ENCODE data around the gene CRB3.

CRB3 gene, protein sequence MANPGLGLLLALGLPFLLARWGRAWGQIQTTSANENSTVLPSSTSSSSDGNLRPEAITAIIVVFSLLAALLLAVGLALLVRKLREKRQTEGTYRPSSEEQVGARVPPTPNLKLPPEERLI

DNA sequence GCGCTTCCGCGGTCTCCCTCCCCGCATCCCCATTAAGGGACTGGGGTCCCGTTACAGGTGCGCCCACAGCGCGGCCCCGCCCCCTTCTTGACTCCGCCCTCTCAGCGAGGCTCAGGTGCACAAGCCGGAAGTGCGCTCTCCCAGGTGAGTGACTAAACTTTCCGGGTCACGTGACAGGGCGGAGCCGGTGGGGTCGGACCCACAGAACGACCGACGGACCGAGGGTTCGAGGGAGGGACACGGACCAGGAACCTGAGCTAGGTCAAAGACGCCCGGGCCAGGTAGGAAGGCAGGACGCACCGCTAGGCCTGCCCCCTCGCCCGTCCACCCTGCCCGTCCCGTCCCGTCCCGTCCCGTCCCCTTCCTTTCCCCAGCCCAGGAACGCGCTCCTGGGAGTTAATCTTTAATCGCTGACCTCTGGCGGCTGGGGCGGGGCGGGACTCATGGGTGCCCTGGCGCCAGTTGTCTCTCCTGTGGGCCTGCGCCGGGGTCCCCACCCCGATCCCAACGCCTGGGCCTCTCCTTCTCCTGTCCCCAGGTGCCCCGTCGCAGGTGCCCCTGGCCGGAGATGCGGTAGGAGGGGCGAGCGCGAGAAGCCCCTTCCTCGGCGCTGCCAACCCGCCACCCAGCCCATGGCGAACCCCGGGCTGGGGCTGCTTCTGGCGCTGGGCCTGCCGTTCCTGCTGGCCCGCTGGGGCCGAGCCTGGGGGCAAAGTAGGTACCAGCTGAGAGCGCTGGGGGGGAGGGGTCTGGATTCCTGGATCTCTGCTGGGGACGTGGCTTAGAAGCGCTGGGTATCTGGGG lies at the start of gene CRB3:
Gene CRB3, plus strand, starts transcription at position 202 of the 804 bp plus-strand sequence. Its CDS starts 431 bp downstream, at position 633.
- Histone ChIP-seq H3K4me1 (peaks cover 0 to 13% (median 4%) of the 10 kb centered on the region in 10 experiments; a peak in 10 of 20 replicates), H3K9me3 (replicated peaks in 1 of 11) (no peaks in the 10 kb centered on the region), H3K27me3 (no peaks in the 10 kb centered on the region), H4K20me1 (0 out of 22 replicates have a peak, but pooled peaks cover 0 to 12% (median 0%) of the 10 kb centered on the region in 11 experiments), H3K27ac (no peak within 1 kb of the TSS), H3K4me3 (no peak within 1 kb of the TSS), H3K36me3 (peaks cover 0 to 21% (median 4%) of the 10 kb centered on the region in 11 experiments; a peak in 7 of 22 replicates), H3K4me2 (no peak within 1 kb of the TSS), H3K9ac (no peak within 1 kb of the TSS)
- TF ChIP-seq Cebpa-rat (IDR thresholded peaks at IDR 0.05): no peak

DNA sequence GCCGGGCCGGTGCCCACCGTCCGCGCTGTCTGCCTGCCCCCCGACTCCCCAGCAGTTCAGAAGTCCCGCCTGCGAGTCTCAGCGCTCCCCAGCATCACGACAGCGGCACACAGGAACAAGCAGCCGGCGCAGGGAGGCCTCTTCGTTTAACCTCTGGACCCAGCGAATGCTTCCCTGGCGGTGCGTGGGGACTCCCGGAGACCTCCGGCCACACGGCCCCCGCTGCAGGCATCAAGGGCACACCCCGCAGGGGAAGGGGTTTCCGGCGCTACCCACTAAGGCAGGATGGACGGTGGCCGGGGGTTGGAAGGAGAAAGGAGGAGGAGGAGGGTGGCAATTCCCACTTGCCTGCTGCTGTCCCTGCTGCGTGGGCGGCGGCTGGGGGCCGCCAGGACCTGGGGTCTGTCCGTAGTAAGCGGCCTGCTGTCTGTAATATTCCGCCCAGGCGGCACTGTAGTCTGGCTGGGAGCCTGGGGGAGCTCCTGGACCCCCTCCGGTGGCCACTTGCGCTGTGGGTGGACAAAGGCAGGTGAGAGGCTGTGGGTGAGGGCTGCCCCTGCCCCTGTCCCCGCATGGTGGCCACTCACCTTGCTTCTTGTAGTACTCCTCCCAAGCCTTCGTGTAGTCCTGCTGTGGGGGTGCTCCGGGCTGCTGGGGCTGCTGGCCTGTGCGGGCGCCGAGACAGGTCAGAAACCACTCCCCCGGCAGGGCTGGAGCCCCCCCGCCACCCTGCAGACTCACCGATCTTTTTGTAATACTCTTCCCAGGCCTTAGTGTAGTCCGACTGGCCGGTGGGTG lies 49.1 kb upstream of the CRB3 start:
- Histone ChIP-seq H4K20me1 (peaks cover 48 to 86% (median 77%) of the 10 kb centered on the region in 11 experiments), H3K27me3 (no peaks in the 10 kb centered on the region), H3K4me3 (no peak overlapping the region), H3K27ac (no peak overlapping the region), H3K4me2 (no peak overlapping the region), H3K9me3 (replicated peaks in 1 of 11) (no peaks in the 10 kb centered on the region), H3K36me3 (peaks cover 72 to 85% (median 80%) of the 10 kb centered on the region in 11 experiments), H3K4me1 (no peaks in the 10 kb centered on the region; a peak in 1 of 20 replicates), H3K9ac (no peak overlapping the region)
- TF ChIP-seq Cebpa-rat (IDR thresholded peaks at IDR 0.05): no peak

DNA sequence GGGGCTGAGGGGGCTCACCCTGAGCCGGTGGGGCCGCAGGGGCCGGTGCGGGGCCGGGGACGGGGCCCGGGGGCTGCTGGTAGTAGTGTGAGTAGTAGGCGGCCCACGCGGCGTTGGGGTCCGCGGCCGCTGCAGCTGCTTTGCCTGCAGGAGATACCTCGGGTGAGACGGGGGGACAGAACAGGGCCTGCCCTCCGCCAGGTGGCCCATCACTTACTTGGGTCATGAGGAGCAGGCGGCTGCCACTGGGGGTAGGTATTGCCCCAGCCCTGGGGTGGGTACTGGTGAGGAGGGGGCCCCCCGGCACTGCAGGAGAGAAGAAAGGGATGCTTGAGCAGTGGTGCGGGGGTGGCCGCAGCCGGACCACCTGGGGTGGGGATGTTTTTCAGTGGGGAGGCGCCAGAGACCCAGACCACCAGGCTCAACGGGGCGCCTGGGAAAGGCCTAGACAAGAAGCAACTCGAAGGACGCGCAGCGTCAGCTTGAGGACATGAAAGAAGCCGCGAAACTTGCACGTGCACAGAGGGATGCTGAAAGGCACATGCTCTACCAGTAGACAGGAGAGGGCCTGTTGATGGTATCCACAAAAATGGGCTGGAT lies 48.4 kb upstream of the CRB3 start:
- Histone ChIP-seq H3K36me3 (peaks cover 79 to 92% (median 87%) of the 10 kb centered on the region in 11 experiments), H3K27me3 (no peaks in the 10 kb centered on the region), H3K9ac (no peak overlapping the region), H3K27ac (no peak overlapping the region), H3K4me3 (no peak overlapping the region), H4K20me1 (peaks cover 55 to 93% (median 84%) of the 10 kb centered on the region in 11 experiments), H3K9me3 (replicated peaks in 1 of 11) (no peaks in the 10 kb centered on the region), H3K4me2 (no peak overlapping the region), H3K4me1 (peaks cover 0 to 3% (median 0%) of the 10 kb centered on the region in 10 experiments; a peak in 1 of 20 replicates)
- no peak for TF ChIP-seq Cebpa-rat (IDR thresholded peaks at IDR 0.05)

DNA sequence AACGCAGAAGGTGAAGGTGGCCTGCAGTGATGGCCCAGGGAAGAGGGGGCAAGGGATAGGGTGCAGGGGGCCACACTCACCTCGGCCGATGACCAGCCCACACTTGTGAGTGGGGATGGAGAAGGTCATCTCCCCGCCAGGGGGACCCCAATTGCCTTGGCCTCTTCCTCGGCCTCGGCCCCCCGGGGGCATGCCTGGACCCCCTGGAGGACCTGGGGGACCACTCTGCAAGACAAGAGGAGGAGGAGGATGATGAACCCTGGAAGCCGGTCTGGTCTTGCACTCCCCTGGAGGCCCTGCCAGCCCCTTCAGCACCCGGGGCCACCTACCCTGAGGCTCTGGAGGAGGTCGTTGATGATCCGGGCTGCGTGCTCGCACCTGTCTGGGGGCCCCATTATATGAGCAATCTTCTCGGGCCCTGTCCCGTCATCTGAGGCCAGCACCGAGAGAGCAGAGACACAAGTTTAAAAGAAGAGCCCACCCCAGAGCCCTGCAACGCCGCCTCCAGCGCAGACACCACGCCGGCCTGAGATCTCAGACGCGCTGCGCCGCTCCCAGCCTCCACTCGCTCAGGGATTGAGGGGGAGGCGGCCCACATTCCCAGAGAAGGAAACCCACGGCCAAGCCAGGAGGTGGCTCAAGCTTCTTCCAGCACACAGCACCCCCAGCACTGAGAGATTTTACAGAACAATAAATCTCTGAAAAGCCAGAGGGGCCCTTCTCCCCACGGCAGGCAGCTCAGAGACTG lies 47.2 kb upstream of the CRB3 start:
- peaks cover 0 to 14% (median 2%) of the 10 kb centered on the region in 10 experiments; a peak in 14 of 20 replicates for H3K4me1 ChIP-seq
- H3K9me3 ChIP-seq (replicated peaks in 1 of 11): no peaks in the 10 kb centered on the region
- no peak overlapping the region for H3K27ac ChIP-seq
- no peak overlapping the region for H3K9ac ChIP-seq
- H4K20me1 ChIP-seq: peaks cover 67 to 100% (median 92%) of the 10 kb centered on the region in 11 experiments
- no peak overlapping the region for H3K4me3 ChIP-seq
- H3K4me2 ChIP-seq: no peak overlapping the region
- H3K27me3 ChIP-seq: no peaks in the 10 kb centered on the region
- peaks cover 90 to 100% (median 98%) of the 10 kb centered on the region in 11 experiments for H3K36me3 ChIP-seq
- TF ChIP-seq Cebpa-rat (IDR thresholded peaks at IDR 0.05): no peak

DNA sequence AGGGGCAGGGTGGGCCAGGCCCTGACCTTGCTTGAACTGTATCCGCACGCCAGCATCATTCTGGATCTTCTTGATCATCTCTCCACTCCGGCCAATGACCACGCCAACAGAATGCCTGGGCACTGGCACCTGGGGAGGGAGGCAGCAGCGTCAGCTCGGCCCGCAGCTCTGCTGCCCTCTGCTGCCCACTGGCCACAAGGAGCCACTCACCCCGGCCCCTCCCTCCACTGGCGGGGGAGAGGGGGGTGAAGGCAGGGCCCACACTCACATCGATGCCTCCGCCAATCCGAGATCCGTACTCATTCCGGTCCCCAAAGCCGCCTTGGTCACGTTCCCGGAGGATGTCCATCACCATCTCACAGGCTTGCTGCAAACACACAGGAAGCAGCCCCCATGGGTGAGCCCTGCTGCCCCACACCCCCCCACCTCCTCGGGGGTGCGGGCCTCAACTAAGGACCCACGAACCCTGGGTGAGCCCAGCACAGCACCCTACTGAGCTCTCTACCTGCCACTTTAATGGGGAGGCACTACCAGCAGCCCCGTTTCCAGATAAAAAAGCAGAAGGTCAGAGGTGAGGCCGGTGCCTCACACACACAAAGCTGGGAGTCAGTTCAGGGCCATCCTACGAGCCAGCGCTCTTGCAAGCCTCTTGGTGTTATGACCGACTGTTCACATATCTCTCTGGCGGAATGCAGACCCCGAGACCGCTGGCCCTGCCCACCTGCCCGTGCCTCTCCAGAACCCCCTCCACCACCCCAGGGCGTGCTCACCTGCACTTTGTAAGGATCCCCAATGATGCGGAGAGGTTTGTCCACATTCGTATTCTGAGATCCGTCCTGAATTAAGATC lies 46.1 kb upstream of the CRB3 start:
- Histone ChIP-seq H3K27me3 (no peaks in the 10 kb centered on the region), H3K4me2 (no peak overlapping the region), H3K27ac (no peak overlapping the region), H3K4me3 (no peak overlapping the region), H4K20me1 (peaks cover 78 to 100% (median 92%) of the 10 kb centered on the region in 11 experiments), H3K9ac (no peak overlapping the region), H3K4me1 (peaks cover 9 to 25% (median 13%) of the 10 kb centered on the region in 10 experiments), H3K36me3 (peaks cover 94 to 100% (median 99%) of the 10 kb centered on the region in 11 experiments), H3K9me3 (replicated peaks in 1 of 11) (no peaks in the 10 kb centered on the region)
- TF ChIP-seq Cebpa-rat (IDR thresholded peaks at IDR 0.05): no peak

DNA sequence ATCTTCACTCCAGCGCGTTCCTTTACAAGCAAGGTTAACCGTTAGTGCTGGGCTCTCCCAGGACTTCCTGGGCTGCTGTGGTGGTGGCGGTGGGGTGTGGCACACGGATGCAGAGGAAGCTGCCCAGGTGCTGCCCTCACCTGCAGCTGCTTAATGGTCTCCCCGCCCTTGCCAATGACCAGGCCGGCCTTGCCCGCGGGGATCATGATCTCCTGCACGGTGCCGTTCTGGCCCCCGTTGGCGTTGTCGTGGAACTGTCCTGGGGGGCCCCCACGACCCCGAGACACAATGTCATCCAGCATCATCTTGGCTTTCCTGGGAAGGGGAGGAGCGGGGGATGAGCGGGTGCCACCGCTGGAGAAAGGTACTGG lies 45.5 kb upstream of the CRB3 start:
- peaks cover 84 to 100% (median 96%) of the 10 kb centered on the region in 11 experiments for H4K20me1 ChIP-seq
- TF ChIP-seq Cebpa-rat (IDR thresholded peaks at IDR 0.05): no peak
- peaks cover 88 to 99% (median 97%) of the 10 kb centered on the region in 11 experiments for H3K36me3 ChIP-seq
- H3K9ac ChIP-seq: no peak overlapping the region
- no peak overlapping the region for H3K27ac ChIP-seq
- H3K9me3 ChIP-seq (replicated peaks in 1 of 11): no peaks in the 10 kb centered on the region
- no peak overlapping the region for H3K4me2 ChIP-seq
- H3K4me3 ChIP-seq: no peak overlapping the region
- H3K4me1 ChIP-seq: peaks cover 15 to 31% (median 18%) of the 10 kb centered on the region in 10 experiments
- H3K27me3 ChIP-seq: no peaks in the 10 kb centered on the region

DNA sequence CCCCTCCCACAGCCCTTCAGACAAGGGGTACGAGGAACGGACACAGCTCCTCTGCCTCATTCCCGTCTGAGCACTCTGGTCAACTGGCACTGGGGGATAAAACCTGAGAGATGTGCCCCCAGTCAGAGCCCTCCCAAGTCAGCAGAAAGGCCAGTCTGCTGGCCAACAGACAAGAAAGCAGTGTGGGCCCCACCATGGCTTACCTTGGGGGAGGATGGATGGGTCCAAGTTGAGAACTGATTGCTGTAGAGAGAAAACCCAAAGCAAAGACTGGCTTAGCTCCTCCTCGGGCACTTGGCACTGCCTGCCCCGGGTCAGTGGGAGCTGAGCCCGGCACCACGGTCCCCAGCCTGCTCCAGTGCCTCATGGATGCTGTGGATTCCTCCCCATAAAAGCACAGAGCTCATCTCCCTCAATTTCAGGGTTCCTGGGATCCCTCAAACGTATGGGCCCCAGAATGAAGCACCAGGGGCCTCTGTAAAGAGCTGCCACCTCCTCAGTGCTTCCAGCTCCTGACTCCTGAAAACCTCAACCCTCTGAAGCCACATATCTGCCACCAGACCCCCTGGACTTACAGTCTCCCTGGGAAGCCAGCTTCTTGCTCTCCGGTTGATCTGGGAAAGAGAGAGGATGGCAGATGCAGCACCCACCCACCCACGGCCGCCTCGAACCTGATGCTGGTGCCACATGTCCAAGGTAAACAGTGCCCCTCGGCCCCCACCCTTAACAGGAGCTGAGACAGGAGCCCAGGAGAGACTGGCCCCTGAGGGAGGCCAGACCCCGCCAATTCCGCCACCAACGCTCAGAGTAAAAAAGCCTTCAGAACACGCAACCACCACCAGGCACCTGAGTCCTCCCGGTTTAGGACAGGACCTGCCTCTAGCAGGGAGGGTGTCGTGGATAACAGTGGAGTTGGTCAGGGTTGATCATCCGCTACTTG lies 42.7 kb upstream of the CRB3 start:
- peaks cover 22 to 37% (median 24%) of the 10 kb centered on the region in 10 experiments for H3K4me1 ChIP-seq
- H3K9ac ChIP-seq: peak overlapping the region; percentile 91 to 98 (median 94); a peak in 21 of 22 replicates
- H3K4me2 ChIP-seq: peak overlapping the region in 9 of 11 experiments; percentile 86 to 98 (median 92); a peak in 8 of 22 replicates
- H3K36me3 ChIP-seq: peaks cover 63 to 71% (median 69%) of the 10 kb centered on the region in 11 experiments
- no peak for TF ChIP-seq Cebpa-rat (IDR thresholded peaks at IDR 0.05)
- no peaks in the 10 kb centered on the region for H3K27me3 ChIP-seq
- H4K20me1 ChIP-seq: peaks cover 77 to 79% (median 78%) of the 10 kb centered on the region in 11 experiments
- H3K4me3 ChIP-seq: no peak overlapping the region
- H3K27ac ChIP-seq: peak overlapping the region in 3 of 11 experiments; percentile 4 to 19 (median 13); a peak in 1 of 22 replicates
- H3K9me3 ChIP-seq (replicated peaks in 1 of 11): peaks cover 0 to 9% (median 0%) of the 10 kb centered on the region in 11 experiments; a peak in 9 of 22 replicates

Measured in BLaER1 treated with 17β-estradiol and CSF1 and Interleukin-3, amounts not matched to agents 10 nM and 100 nM (cell line).